Renal cortex interstitium (tissue), 11 donors: ENCODE data around the gene DIPK1A. TPM values are rescaled to one million over a fixed set of nuclear protein-coding genes. Genes with fewer than 3 reads are reported as not detected.
A peak's percentile ranks its signal among the peaks of the same experiment; 100 is the strongest.

Source experiments
- DNase-seq, 11 donors: peaks; one replicate each; pipeline ENCODE4 v3.0.0-alpha.2; 2013; ENCODE audit warnings: low read depth in 9 of 11, low spot score in 4 of 11; ENCODE audit errors: extremely low read depth in 1 of 11
- polyA plus RNA-seq, 3 donors: library from polyadenylated mRNA; unstranded; fragments of 120-200 nt; gene quantifications; one replicate each; pipeline ENCODE4 v1.2.1, GENCODE V29; 2013; ENCODE audit not compliant: insufficient read length in 3 of 3

The DIPK1A gene
- polyA plus RNA-seq, 3 donors = 7.5 to 9.4 (median 9.1) TPM

- peak in 5 of 11 donors; percentile 2 to 4 (median 3) for DNase-seq
These were observed 101.7 kb downstream of the DIPK1A start for GRCh38 chr1:92859400-92860039.

DNA sequence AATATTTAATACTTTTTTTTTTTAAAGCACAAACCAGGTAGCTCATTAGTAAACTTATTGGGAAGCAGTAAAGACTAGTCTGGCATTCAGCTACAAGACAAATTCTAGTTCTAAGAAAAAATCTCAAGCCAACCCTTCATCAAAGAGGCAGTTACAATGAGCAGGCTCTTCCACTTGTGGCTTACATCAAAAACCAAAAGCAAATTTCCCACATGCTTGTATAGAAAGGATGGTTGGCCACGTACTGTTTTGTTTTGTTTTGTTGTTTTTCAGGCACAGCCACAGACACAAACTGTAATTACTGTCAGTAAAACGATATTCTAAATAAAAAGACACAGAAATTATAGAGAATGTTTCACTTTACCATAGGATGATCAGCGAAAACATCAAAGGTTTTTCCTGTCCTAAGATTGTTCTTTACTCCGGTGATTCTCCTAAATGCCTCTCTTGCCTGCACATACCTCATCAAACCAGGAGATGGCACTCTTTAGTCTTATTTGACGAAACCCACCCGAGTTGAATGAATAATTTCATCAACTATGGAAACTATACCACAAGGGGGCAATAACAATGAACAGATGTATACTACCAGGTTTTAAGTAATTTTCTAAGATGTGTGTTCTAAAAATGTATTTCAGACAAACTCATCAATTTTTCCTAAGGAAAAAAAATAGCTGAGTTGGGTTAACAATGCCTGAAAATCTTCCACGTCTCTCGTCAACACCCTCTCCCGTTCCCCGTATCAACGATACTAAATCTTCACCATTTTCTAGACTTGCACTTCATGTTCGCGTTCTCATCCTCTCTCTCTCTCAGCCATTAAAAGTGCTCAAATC, 102.5 kb downstream of the DIPK1A start:
- DNase-seq = peak; percentile 49 to 82 (median 72)

- DNase-seq = no peak
These were observed 103.4 kb downstream of the DIPK1A start for GRCh38 chr1:92857817-92858216.

DNA sequence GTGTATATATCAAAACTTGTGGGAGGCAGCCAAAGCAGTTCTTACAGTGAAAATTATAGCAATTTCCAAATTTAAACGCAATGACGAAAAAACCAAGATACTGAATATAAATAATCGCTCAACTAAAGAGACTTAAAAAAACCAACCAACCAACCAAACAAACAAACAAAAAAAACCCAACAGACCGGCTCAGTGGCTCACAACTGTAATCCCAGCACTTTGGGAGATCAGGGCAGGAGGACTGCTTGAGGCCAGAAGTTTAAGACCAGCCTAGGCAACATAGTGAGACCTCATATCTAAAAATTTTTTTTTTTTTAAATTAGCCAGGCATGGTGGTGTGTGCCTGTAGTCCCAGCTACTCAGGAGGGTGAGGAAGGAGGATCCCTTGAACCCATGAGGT, 106.0 kb downstream of the DIPK1A start:
- DNase-seq = no peak

DNA sequence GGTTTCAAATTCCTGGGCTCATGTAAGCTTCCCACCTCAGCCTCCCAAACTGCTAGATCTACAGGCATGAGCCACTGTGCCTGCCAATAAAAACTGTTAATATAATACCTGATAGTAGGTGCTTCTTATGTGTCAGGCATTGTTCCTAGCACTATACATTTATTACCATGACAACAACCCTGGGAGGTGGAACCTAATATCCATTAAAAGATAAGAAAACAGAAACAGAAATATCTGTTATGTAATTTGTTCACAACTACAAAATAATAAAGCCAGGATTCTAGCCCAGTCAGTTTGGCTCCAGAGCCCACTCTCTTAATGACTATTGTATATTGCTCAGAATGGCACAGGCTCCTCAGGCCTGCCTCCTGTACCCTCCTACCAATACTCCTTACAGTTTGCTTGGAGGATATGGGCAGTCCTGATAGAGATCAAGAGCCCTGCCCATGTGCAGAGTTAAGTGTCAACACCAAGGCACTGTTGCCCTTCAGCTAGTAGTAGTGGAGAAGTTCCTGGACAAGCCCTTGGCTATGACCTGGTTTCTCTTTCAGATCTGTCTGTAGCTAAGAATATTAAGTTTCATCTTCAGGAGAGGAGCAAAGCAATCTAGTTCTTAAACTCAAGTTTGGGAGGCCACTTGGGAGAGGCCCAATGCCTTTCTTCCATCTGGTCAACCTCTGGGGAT, 107.0 kb downstream of the DIPK1A start:
- no peak for DNase-seq

DNA sequence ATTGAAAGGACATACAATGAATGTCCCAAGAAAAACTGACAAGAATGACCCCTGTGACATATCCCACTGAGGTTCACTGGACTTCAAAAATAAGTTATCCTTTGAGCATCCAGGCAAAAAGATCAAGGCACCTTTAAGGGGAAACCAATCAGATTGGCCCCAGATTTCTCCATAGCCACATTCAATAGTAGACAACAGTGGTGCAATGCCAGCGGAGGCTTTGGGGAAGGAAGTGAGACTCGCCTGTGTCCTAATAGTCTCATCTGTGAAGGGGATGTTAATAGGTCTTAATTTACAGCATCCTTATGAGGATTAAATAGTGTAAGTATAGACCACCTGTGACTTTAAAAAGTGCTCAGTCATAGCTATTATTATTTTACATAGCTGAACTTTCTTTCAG, 108.0 kb downstream of the DIPK1A start:
- no peak for DNase-seq

DNA sequence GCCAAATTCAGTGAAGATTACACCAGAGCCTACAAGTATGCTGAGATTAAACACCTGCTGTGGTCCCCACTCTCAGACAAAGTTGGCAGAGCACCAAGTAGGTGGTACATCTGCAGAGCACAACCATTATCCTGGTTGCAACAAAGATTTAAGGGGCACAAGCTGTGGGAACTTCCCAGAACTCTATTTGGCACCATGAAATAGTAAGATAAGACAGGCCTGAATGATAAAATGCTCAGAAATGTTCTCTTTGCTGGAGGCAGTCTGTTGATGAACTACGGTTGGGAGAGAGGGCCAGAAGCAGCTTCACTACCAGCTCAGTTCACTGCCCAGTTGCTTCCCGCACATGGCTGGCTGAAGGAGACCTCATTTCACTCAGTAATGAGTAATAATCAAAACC, 109.5 kb downstream of the DIPK1A start:
- no peak for DNase-seq

- no peak for DNase-seq
These were observed 111.2 kb downstream of the DIPK1A start for GRCh38 chr1:92850019-92850418.

DNA sequence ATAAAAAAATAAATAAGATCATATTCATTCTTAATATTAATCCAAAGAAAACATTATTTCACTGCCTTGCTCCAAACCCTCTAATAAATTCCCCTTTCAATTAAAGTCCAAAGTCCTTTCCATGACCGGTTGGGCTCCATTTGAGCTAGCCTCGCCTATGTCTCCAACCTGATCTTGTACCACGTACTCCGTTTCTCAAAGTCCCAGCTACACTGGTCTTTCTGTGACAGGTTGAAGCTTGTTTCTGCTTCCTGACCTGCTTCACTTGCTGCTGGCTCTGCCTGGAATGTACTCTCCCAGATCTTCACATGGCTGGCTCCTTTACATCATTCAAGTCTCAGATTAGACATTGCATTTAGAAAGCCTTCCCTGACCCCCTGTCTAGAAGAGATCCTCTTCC, 113.1 kb downstream of the DIPK1A start:
- no peak for DNase-seq

- no peak for DNase-seq
These were observed 115.4 kb downstream of the DIPK1A start for GRCh38 chr1:92845908-92846307.

DNA sequence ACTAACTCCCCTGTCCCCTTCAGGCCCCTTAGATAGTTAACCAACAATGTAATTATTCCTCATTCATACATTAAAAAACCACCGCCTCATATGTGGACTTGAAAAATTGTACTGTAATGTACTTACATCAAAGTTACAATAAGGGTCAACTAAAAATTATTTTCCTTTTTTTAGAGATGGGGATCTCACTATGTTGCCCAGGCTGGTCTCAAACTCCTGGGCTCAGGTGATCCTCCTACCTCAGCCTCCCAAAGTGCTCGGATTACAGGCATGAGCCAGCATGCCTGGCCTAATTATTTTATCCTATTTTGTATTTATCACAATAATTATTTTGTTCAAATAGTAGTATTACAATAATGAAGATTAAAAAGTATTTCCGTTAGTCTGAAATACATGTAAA, 116.8 kb downstream of the DIPK1A start:
- no peak for DNase-seq

- DNase-seq = no peak
These were observed 117.6 kb downstream of the DIPK1A start for GRCh38 chr1:92843429-92844352.

GRCh38 chr1:92843046-92843423, 118.2 kb downstream of the DIPK1A start:
- no peak for DNase-seq

GRCh38 chr1:92842082-92843045, 118.9 kb downstream of the DIPK1A start:
- no peak for DNase-seq

- DNase-seq = no peak
These were observed 120.7 kb downstream of the DIPK1A start for GRCh38 chr1:92840600-92840999.

DNA sequence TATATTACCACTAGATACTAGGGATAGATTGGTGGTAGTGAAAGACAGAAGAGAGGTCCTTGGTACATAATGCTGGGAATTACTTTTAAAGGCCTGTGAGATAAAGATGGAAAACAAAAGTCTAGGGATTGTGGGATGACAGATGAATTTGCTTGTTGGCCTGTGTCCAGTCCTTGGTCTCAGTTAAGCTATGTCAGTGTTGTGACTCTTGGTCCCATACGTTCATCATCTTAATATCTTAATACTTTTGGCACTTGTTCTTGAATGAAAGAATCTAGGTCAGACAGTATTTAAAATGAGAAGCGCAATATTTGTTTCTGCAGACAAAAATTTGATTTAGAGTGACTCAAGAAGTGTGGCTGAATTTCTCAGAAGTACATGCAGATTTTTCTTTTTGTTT, 121.8 kb downstream of the DIPK1A start:
- DNase-seq = no peak

DNA sequence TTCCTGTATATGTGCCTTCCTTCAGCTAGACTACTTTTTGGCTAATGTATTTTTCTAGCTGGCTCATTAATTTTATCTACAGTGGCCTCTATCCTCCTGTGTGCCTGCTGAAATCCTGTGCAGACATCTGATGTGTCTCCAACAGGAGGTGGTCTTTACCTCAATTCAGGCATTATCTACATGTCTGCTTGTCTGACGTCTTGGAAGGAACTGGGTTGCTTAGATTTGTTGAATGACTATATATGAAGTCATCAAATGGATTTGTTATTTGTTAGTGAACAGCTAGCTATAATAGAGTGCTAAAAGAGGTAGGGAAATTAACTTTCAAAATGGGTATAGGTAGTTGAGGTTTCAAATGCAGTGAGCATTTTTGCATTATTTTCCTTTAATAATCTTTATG, 122.7 kb downstream of the DIPK1A start:
- no peak for DNase-seq

DNA sequence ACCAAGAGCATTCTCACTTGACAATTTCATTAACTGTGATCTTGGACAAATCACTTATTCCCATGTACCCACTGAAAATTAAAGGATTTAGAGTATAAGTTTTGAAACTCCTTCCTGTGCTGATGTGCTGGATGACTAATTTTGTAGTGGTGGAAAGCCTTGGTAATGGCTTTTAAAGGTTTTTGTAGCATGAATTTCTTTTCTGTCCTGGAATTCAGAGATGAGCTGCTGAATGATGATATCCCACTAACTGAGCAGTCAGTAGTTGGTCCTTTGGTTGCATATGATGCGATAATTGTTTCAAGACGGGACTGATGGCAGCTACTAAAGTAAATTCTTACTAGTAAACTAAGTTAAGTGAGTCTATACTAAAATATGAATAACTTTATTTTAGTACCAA, 124.2 kb downstream of the DIPK1A start:
- DNase-seq = no peak
